ENCODE results near the gene TPRA1.

DNA sequence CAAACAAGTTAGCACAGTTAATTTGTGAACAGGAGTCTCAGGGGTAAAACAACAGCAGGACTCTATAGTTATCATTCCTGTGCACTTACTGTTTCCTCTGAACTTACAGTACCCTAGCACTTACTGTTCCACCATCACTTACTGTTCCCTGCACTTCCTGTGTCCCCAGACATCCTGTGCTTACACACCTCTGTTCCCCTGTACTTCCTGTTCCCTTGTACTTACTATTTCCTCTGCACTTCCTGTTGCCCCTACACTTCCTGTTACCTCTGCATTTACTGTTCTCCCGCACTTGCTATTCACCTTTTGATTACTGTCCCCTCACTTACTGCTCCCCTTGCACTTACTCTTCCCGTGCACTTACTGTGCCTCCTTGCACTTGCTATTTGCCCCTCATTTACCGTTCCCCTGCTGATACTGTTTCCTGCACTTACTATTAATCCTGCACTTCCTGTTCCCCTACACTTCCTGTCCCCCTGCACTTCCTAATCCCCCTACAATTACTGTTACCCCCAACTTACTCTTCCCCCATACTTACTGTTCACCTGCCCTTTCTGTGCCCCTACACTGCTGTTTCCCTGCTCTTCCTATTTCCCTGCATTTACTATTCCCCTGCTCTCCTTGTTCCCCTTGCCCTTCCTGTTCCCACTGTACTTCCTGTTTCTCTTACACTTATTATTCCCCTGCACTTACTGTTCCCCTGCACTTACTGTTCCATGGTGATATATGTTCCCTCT is 30.3 kb downstream of the TPRA1 start:
- TF ChIP-seq, protein P1, sequence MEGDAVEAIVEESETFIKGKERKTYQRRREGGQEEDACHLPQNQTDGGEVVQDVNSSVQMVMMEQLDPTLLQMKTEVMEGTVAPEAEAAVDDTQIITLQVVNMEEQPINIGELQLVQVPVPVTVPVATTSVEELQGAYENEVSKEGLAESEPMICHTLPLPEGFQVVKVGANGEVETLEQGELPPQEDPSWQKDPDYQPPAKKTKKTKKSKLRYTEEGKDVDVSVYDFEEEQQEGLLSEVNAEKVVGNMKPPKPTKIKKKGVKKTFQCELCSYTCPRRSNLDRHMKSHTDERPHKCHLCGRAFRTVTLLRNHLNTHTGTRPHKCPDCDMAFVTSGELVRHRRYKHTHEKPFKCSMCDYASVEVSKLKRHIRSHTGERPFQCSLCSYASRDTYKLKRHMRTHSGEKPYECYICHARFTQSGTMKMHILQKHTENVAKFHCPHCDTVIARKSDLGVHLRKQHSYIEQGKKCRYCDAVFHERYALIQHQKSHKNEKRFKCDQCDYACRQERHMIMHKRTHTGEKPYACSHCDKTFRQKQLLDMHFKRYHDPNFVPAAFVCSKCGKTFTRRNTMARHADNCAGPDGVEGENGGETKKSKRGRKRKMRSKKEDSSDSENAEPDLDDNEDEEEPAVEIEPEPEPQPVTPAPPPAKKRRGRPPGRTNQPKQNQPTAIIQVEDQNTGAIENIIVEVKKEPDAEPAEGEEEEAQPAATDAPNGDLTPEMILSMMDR (conservative IDR thresholded peaks at IDR 0.05 in 1 of 2, IDR thresholded peaks at IDR 0.05 in 1 of 2; ENCODE audit: extremely low read depth in 1 of 2, insufficient read depth in 1 of 2, low read depth in 1 of 2, low read length in 2 of 2), result no peak
- no peak for TF ChIP-seq EZH2 (IDR thresholded peaks at IDR 0.05; ENCODE audit: borderline replicate concordance, low read length)

All from mammary epithelial cell (primary cell).